ENCODE measurements around the gene ZNF664.

Gene ZNF664

DNA sequence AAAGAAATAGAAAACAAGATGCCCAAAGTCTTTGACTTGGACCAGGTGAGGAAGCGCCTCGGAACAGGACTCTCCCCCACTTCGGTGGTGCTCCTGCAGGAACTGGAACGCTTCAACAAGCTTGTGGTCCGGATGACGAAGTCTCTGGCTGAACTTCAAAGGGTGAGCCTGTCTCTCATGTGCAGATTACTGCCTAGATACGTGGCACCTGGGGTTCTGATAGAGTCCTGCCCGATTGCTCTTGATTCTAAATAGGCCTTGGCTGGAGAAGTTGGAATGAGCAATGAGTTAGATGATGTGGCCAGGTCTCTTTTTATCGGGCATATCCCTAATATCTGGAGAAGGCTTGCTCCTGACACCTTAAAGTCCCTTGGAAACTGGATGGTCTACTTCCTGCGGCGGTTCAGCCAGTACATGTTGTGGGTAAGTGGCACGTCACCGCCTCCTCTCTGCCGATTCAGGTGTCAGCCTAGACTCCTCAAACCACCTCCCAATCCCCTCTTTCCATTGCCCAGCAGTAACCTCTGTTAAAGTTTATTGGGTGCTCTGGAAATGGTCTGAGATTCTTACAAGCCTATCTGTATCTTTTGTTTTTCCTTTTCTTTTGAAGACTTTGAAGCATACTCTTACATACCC lies 41.2 kb upstream of the ZNF664 start:
- TF ChIP-seq, protein P1, sequence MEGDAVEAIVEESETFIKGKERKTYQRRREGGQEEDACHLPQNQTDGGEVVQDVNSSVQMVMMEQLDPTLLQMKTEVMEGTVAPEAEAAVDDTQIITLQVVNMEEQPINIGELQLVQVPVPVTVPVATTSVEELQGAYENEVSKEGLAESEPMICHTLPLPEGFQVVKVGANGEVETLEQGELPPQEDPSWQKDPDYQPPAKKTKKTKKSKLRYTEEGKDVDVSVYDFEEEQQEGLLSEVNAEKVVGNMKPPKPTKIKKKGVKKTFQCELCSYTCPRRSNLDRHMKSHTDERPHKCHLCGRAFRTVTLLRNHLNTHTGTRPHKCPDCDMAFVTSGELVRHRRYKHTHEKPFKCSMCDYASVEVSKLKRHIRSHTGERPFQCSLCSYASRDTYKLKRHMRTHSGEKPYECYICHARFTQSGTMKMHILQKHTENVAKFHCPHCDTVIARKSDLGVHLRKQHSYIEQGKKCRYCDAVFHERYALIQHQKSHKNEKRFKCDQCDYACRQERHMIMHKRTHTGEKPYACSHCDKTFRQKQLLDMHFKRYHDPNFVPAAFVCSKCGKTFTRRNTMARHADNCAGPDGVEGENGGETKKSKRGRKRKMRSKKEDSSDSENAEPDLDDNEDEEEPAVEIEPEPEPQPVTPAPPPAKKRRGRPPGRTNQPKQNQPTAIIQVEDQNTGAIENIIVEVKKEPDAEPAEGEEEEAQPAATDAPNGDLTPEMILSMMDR (conservative IDR thresholded peaks at IDR 0.05) = no peak
- no peak for TF ChIP-seq ZFX (IDR thresholded peaks at IDR 0.05)

DNA sequence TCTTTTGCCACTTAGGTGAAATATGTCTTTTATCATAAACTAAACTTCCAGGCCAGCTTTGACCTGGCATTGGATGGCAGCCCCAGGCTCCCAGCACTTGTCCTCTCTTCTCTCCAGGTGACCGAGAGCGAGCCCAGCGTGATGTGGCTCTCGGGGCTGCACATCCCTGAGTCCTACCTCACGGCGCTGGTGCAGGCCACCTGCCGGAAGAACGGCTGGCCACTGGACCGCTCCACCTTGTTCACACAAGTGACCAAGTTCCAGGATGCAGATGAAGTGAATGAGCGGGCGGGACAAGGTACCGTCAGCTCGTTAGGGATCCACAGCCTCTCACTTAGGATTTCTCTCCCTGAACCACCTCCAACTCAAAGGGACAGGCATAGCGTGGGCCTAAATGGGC lies 39.8 kb upstream of the ZNF664 start:
- TF ChIP-seq ZFX (IDR thresholded peaks at IDR 0.05) = no peak
- TF ChIP-seq, protein P1 (conservative IDR thresholded peaks at IDR 0.05) = no peak
- H3K27ac ChIP-seq = no peak overlapping the region

More for the DNA sequence above, 41.2 kb upstream of the ZNF664 start:
- H3K27ac ChIP-seq = no peak overlapping the region

DNA sequence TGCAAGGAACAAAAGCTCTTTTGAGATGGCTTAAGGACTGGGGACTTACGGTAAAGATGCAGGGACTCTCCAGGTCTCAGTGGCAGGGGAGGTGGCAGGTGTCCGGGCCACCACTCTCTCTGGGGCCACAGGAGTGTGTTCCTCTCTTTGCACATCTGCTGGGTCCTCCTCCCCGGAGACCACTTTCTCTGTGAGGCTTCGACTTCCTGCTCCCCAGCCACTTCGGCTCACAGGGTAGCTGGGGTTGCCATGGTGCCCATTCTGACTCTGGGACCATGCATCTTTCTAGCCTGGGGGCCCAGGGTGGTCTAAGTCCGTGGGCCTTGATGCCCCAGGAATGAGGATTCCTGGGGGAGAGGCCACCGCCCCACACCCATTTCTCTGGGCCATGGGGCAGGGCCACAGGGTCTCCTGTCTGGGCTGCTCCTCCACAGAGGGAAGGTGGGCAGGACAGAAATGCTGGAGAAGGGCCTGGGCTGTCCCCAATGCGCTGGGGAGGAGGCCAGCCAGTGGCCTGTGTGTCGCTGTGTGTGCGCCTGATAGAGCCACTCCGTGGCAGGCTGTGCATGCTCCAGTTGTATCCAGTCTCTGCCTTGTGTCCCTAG lies 38.9 kb upstream of the ZNF664 start:
- no peak overlapping the region for H3K27ac ChIP-seq
- TF ChIP-seq ZFX (IDR thresholded peaks at IDR 0.05) = no peak
- TF ChIP-seq, protein P1 (conservative IDR thresholded peaks at IDR 0.05) = no peak

DNA sequence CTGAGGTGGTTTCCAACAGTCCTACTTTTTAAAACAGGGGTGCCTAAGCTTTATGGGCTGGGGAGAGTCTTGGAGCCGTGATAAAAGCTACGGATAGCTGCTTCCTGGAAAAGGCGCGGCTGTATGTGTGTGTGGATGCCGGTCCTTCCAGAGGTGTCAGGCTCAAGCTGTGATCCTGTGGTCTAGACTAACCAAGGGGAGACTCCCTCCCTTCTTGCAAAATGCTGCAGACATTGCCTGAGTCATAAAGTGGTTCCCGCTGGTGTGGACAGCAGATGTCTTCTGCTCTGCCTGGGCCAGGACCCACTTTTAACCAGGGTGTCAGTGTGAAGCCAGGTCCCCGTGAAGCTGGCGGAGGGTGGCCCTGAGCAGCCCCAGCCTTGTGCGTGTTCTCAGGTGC lies 38.2 kb upstream of the ZNF664 start:
- no peak overlapping the region for H3K27ac ChIP-seq
- TF ChIP-seq, protein P1 (conservative IDR thresholded peaks at IDR 0.05) = no peak
- TF ChIP-seq ZFX (IDR thresholded peaks at IDR 0.05) = no peak

DNA sequence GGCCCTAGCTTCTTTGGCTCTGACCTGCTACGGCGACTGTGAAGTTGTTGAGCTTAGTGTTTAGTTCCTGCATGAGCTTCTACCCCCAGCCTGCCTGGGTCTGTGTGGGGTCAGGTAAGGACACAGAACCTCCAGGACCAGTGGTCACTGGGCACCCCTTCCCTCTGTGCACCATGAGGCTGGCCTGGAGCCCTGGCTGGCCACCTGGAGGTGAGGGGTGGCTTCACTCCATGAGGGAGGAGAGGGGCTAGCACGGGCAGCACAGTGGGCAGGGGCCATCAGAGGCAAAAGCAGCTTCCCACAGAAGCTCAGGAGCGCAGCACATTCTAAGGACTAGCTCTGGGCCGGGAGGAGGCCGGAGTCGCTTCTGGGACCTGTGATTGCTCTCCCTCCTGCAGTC lies 37.1 kb upstream of the ZNF664 start:
- H3K27ac ChIP-seq = no peak overlapping the region
- TF ChIP-seq, protein P1 (conservative IDR thresholded peaks at IDR 0.05) = no peak
- no peak for TF ChIP-seq ZFX (IDR thresholded peaks at IDR 0.05)

DNA sequence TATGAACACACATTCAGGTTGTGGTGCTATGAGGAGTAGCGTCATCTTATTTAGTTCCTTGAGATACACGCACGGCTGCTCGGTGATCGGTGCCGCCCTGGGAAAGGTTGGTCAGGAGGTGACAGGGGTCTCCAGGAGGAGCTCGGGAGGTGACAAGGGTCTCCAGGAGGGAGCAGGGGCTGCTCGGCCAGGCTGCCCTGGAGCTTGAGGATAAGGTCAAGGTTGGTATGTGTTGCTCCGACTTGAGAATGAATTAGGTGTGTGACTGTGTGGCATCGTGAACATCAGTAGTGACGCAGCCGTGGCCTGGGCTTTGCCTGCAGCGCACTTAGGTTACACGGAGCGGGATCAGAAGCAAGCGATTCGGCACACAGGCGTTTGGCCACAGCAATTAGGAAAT lies 36.5 kb upstream of the ZNF664 start:
- no peak for TF ChIP-seq ZFX (IDR thresholded peaks at IDR 0.05)
- TF ChIP-seq, protein P1 (conservative IDR thresholded peaks at IDR 0.05) = no peak
- no peak overlapping the region for H3K27ac ChIP-seq

DNA sequence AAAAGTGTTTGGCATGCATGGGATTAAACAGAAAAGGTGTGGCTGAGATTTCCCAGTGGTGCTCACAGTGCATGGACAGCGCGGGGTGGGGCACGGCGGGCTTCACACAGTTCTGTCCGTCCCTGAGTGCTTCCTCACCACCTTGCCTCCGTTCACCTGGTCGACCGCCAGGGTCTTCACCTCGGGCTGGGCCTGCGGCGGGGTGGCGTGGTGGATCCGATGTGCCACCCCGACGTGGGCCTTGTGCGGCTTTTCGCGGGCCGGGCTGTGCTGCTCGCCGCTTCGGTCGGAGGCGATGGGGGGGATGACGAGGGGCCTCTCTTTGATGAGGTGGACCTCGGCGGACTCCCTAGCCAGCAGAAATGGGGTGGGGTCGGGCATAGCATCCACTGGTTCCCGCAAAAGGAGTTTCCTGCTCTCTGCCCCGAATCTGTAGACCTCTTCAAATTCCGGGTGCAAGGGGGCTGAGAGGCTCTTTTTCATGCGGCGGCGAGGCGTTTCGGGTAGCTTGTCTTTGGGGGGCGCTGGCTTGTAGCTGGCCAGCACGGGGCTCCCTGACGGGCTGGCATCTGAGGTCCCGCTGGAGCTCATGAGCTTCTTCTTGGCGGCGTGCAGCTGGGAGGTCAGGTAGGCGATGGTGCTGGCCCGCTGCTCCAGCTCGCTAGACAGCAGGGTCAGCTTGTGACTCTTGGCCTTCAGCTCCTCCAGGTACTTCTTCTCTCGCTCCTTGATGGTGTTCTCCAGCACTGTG lies 35.9 kb upstream of the ZNF664 start:
- TF ChIP-seq ZFX (IDR thresholded peaks at IDR 0.05) = no peak
- TF ChIP-seq, protein P1 (conservative IDR thresholded peaks at IDR 0.05) = no peak
- no peak overlapping the region for H3K27ac ChIP-seq

Measured in C4-2B (cell line).